ENCODE measurements around the gene PRDM5. TPM values are rescaled to one million over a fixed set of nuclear protein-coding genes. Genes with fewer than 3 reads are reported as not detected.

The PRDM5 gene
- total RNA-seq, 2 donors from 2014 or later = 9.9 to 18.9 TPM

DNA sequence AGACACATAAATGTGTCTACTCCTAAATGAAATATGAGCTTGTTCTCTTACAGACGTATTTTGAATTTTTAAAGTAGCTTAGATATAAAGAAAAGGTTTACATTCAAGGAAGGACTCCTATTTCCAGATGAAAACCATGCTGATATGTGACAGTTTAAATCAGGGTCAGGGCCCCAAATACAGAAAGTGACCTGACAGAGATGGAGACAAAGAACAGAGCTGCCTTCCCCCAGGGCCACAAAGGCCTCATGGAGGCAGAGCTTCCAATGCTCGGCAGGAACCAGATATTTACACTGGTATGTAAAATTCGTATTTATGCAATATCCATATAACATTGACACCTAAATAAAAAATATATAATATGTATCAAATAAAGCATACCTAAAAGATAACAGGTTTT lies 124.0 kb downstream of the PRDM5 start:
- no peak overlapping the region for H3K27ac ChIP-seq
- WGBS = 89% methylated on average over 3 of the region's 3 CpGs
- H3K27me3 ChIP-seq (replicated peaks; ENCODE audit: insufficient read depth) = no peaks in the 10 kb centered on the region
- no peaks in the 10 kb centered on the region for H3K36me3 ChIP-seq
- H3K4me1 ChIP-seq (replicated peaks) = no peaks in the 10 kb centered on the region
- intact Hi-C loops (cut with DNase I) = no loop called here
- no peak overlapping the region for H3K4me3 ChIP-seq
- TF ChIP-seq CTCF (IDR thresholded peaks at IDR 0.05) (no peak), POLR2A (IDR thresholded peaks at IDR 0.05) (no peak), POLR2AphosphoS5 (IDR thresholded peaks at IDR 0.05) (no peak)
- no peaks in the 10 kb centered on the region for H3K9me3 ChIP-seq
- DNase-seq (ENCODE audit: low spot score) = no peak

DNA sequence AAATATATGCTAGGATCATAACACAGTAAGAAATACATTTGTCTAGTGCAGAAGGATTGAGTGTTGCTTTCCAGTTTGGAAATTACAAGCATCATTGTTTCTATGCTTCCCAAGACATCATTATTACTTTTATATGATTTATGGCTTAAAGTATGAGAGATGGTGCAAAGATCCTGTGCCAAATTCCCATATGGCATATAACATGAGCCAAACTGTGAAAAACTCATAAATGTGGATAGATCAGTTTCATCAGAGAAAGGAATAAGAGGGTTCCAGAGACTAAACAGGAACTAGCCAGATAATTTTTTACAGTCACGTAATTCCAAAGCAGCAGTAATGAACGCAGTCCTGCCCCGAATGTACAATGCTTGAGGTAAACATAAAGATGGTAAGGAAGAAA lies 126.3 kb downstream of the PRDM5 start:
- 56% methylated on average over 3 of the region's 3 CpGs for WGBS
- no peak for TF ChIP-seq POLR2A (IDR thresholded peaks at IDR 0.05)
- TF ChIP-seq POLR2AphosphoS5 (IDR thresholded peaks at IDR 0.05) = no peak
- TF ChIP-seq CTCF (IDR thresholded peaks at IDR 0.05) = no peak
- H3K36me3 ChIP-seq = no peaks in the 10 kb centered on the region
- intact Hi-C loops (cut with DNase I) = no loop called here
- H3K4me3 ChIP-seq = no peak overlapping the region
- no peaks in the 10 kb centered on the region for H3K9me3 ChIP-seq
- no peak for DNase-seq (ENCODE audit: low spot score)
- H3K27ac ChIP-seq = no peak overlapping the region
- no peaks in the 10 kb centered on the region for H3K4me1 ChIP-seq (replicated peaks)
- H3K27me3 ChIP-seq (replicated peaks; ENCODE audit: insufficient read depth) = no peaks in the 10 kb centered on the region

- Histone ChIP-seq H3K9me3 (no peaks in the 10 kb centered on the region), H3K27ac (no peak overlapping the region), H3K4me3 (no peak overlapping the region), H3K36me3 (no peaks in the 10 kb centered on the region), H3K27me3 (replicated peaks; ENCODE audit: insufficient read depth) (no peaks in the 10 kb centered on the region), H3K4me1 (replicated peaks) (no peaks in the 10 kb centered on the region)
- 99% methylated on average over 2 of the region's 2 CpGs for WGBS
- TF ChIP-seq POLR2AphosphoS5 (IDR thresholded peaks at IDR 0.05) (no peak), POLR2A (IDR thresholded peaks at IDR 0.05) (no peak), CTCF (IDR thresholded peaks at IDR 0.05) (no peak)
- DNase-seq (ENCODE audit: low spot score) = no peak
- intact Hi-C loops (cut with DNase I) = no loop called here
Measured at GRCh38 chr4:120785202-120785601, 137.3 kb downstream of the PRDM5 start.

DNA sequence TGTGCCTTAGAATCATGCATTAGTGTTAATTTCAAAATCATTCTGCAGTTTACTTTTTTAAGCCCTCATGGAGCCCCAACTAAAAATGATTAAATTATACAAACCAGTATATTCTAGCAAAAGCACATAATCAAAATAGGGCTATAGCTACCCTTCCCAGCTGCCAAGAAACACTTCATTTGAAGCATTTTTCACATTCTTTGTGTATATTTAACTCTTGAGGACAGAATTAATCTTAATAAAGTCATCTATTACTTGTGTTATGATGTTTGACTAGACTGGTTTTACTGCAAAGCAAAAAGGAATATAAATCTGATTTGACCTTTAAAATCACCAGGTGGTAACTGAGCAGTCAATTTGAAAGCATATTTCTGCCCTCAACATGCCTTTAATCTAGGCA lies 145.1 kb downstream of the PRDM5 start:
- H3K27me3 ChIP-seq (replicated peaks; ENCODE audit: insufficient read depth) = no peaks in the 10 kb centered on the region
- DNase-seq (ENCODE audit: low spot score) = no peak
- H3K36me3 ChIP-seq = no peaks in the 10 kb centered on the region
- H3K9me3 ChIP-seq = no peaks in the 10 kb centered on the region
- H3K4me3 ChIP-seq = no peak overlapping the region
- TF ChIP-seq CTCF (IDR thresholded peaks at IDR 0.05) (no peak), POLR2AphosphoS5 (IDR thresholded peaks at IDR 0.05) (no peak), POLR2A (IDR thresholded peaks at IDR 0.05) (no peak)
- no peaks in the 10 kb centered on the region for H3K4me1 ChIP-seq (replicated peaks)
- no peak overlapping the region for H3K27ac ChIP-seq
- intact Hi-C loops (cut with DNase I) = no loop called here

DNA sequence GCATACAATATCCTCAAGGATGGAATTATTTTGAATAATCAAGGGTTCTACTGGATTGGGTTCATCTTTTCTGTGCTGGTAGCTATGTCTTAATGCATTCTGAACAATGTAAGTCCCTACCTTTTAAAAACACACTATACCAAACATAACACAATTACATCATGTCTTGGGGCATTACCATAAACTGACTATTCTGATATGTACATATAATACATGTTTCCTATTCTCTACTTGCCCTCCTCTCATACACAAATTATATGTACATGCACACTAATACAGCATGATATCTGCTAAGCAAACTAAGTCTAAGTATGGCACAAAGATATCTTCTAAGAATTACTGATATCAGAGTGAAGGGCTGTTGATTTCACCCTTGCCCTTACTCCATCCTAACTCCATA lies 147.1 kb downstream of the PRDM5 start:
- no peaks in the 10 kb centered on the region for H3K4me1 ChIP-seq (replicated peaks)
- H3K4me3 ChIP-seq = no peak overlapping the region
- H3K27me3 ChIP-seq (replicated peaks; ENCODE audit: insufficient read depth) = no peaks in the 10 kb centered on the region
- intact Hi-C loops (cut with DNase I) = no loop called here
- DNase-seq (ENCODE audit: low spot score) = no peak
- no peak overlapping the region for H3K27ac ChIP-seq
- no peak for TF ChIP-seq POLR2A (IDR thresholded peaks at IDR 0.05)
- H3K36me3 ChIP-seq = no peaks in the 10 kb centered on the region
- H3K9me3 ChIP-seq = no peaks in the 10 kb centered on the region

All from prostate gland (tissue), 2 donors.